ENCODE results near the gene B9D1. TPM values are rescaled to one million over a fixed set of nuclear protein-coding genes. Genes with fewer than 3 reads are reported as not detected.

Gene B9D1
- total RNA-seq, 1 donor from 2014 or later = 6.8 TPM

- ATAC-seq (ENCODE audit: poor library complexity) = no peak
- intact Hi-C loops (cut with DNase I) = no loop called here
- DNase-seq = no peak
Measured at GRCh38 chr17:19332371-19333131, 30.0 kb downstream of the B9D1 start.

DNA sequence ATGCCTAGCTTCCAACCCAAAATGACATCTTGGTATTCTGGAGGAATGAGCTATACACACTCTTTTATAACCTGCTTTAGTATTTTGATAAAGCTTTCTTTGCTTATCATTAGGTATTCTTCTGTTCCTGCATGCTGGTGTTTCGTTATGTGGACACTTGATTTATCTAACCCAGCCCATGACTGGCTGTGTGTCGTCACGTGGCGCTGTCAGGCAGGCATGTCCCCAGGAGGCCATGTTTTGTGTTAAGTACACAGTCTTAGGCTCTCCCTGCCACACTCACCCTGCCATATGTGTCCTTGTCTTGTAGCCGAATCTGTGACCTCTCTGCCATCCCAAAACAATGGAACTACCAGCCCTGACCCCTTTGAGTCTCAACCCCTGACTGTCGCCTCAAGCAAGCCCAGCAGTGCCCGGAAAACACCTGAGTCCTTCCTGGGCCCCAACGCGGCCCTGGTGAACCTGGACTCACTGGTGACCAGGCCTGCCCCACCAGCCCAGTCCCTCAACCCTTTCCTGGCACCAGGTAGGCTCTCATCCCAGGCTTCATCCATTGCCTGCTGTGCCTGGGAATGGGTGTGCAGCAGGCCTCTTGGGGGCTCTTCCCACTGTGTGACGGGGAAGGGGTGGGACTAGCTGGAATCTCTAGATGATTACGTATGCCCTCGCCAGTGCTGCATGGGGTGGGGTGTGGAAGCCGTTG, 30.8 kb downstream of the B9D1 start:
- intact Hi-C loops (cut with DNase I) = no loop called here
- ATAC-seq (ENCODE audit: poor library complexity) (no peak), DNase-seq (no peak)

GRCh38 chr17:19331134-19331533, 31.4 kb downstream of the B9D1 start:
- intact Hi-C loops (cut with DNase I) = no loop called here
- ATAC-seq (ENCODE audit: poor library complexity) = no peak
- no peak for DNase-seq

- DNase-seq (no peak), ATAC-seq (ENCODE audit: poor library complexity) (no peak)
- intact Hi-C loops (cut with DNase I) = no loop called here
Measured at GRCh38 chr17:19330271-19330670, 32.3 kb downstream of the B9D1 start.

DNA sequence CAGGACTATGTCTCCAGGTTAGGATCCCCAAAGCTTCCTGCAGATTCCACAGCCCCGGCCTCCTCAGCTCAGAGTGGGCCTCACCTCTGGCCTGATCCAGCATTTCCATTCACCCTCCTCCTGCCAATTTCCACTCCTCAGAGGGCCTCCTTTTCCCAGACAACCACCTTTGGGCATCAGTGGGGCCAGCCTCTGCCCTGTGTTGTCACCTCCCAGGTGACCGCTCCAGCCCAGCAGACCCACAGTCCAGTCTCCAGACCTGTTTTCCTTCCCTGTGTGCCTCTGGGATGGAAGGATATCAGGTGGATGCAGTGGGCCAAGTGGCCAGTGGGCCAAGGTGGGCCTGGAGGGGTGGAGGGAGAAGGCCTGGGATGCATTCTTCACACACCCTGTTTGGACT, 32.7 kb downstream of the B9D1 start:
- intact Hi-C loops (cut with DNase I) = no loop called here
- no peak for ATAC-seq (ENCODE audit: poor library complexity)

GRCh38 chr17:19329136-19329535, 33.4 kb downstream of the B9D1 start:
- ATAC-seq (ENCODE audit: poor library complexity) (no peak), DNase-seq (no peak)
- intact Hi-C loops (cut with DNase I) = no loop called here

More for the DNA sequence above, 32.7 kb downstream of the B9D1 start:
- no peak for DNase-seq

DNA sequence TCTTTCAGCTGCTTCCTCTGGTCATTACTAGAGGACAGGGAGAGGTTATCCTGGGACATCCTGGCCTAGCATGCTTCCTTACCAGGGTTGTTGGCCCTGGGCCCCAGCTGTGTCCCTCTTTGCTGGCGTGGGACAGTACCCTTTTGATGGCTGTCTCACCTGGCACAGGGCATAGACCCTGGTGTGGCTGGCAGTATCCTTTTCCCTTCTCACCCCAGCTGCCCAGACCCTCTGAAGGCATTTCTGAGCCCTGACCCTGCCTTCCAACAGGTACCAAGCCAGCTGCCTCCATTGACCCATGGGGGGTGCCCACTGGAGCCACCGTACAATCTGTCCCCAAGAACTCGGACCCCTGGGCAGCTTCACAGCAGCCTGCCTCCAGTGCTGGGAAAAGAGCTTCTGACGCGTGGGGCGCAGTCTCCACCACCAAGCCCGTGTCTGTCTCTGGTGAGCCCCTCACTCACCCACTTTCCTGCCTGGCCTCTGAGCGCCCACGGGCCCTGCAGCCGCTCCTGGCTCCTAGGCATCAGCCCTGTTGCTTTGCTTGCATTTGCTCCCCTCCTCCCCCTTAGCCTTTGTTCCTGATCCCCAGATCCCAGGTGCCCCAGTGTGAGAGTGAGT, 34.0 kb downstream of the B9D1 start:
- no peak for DNase-seq
- peak; percentile 44 for ATAC-seq (ENCODE audit: poor library complexity)
- intact Hi-C loops (cut with DNase I) = no loop called here

DNA sequence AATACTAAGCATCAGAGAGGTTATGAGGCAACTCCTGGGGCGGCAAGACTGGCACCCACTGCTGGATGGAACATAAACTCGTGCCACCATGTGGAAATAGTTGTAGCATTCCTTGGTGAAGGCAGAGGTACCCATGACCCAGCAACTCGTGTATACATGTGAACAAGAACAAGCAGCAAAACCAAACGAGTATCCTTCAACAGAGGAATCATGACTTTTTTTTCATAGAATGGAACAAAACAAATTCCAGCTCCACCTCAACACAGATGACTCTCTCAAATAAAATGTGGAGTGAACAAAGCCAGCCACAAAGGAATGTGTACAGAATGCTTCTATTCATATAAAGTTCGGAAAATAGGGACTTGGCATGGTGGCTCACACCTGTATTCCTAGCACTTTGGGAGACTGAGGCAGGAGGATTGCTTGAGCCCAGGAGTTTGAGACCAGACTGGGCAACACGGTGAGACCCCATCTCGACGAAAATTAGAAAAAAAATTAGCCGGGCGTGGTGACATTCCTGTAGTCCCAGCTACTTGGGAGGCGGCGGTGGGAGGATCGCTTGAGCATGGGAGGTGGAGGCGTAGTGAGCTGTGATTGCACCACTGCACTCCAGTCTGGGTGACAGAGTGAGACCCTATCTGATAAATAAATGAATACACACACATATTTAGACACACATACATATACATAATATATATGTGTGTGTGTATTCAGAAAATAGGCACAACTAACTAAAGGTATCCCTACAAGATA, 35.3 kb downstream of the B9D1 start:
- ATAC-seq (ENCODE audit: poor library complexity) (no peak), DNase-seq (no peak)
- intact Hi-C loops (cut with DNase I) = no loop called here

- intact Hi-C loops (cut with DNase I) = no loop called here
- ATAC-seq (ENCODE audit: poor library complexity) = no peak
Measured at GRCh38 chr17:19325542-19325941, 37.0 kb downstream of the B9D1 start.

DNA sequence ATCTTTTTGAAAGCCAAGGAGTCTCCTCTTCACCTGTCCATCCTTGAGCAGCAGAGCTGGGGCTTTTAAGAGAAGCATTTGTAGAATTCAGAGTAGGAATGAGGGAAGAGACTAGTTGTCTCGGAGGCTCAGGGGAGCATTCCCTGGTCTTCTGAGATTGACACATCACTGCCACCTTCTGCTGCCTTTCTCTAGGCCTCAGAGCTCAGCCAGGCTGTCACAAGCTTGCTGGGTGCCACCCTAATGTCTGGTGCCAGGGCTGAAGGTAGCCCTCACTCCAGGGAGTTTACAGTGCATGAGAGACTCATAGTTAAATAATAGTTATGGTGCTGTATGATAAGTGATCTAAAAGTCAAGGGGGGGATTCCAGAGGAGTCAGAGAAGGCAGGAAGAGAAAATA, 39.7 kb downstream of the B9D1 start:
- no peak for ATAC-seq (ENCODE audit: poor library complexity)
- intact Hi-C loops (cut with DNase I) = no loop called here

More at GRCh38 chr17:19325542-19325941, 37.0 kb downstream of the B9D1 start:
- no peak for DNase-seq

DNA sequence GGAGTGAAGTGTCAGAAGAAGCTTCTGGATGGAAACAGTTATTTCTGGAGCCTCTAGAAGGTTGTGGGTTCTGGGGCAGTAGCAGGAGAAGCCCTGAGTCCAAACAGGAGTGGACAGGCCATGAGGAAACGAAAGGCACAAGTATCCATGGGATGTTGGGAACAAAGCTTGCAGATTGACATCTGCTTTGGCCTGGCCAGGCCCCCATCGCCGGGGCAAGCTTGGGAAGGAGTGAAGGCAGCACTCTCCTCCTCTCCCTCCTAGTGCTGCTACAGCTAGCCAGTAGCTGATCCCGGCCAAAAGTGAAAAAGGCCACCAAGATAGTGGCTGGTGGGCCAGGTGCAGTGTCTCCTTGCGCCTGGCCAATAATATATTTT, 40.4 kb downstream of the B9D1 start:
- DNase-seq (no peak), ATAC-seq (ENCODE audit: poor library complexity) (no peak)
- intact Hi-C loops (cut with DNase I) = no loop called here

More for the DNA sequence above, 39.7 kb downstream of the B9D1 start:
- DNase-seq = no peak

- no peak for DNase-seq
- intact Hi-C loops (cut with DNase I) = no loop called here
- peak; percentile 24 for ATAC-seq (ENCODE audit: poor library complexity)
Measured at GRCh38 chr17:19321481-19322128, 40.9 kb downstream of the B9D1 start.

GRCh38 chr17:19320876-19321275, 41.6 kb downstream of the B9D1 start:
- ATAC-seq (ENCODE audit: poor library complexity) (no peak), DNase-seq (no peak)
- intact Hi-C loops (cut with DNase I) = no loop called here

GRCh38 chr17:19319771-19320505, 42.6 kb downstream of the B9D1 start:
- intact Hi-C loops (cut with DNase I) = no loop called here
- ATAC-seq (ENCODE audit: poor library complexity) (no peak), DNase-seq (no peak)

DNA sequence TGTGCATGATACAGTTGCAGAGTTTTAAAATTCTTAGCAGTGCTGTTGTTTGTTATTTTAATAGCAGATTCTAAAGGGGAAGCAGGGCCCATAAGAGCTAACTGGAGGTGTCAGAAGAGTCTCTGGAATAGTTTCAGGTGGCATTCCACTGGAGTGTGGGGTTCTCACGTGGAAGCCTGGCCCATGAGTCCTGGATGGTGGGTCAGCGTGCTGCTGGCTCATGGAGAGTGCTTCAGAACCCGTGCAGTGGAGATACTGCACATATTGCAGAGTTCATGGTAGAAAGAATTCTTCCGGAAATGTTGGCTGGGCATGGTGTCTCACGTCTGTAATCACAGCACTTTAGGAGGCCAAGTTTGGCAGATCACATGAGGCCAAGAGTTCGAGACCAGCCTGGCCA, 43.9 kb downstream of the B9D1 start:
- intact Hi-C loops (cut with DNase I) = no loop called here
- no peak for ATAC-seq (ENCODE audit: poor library complexity)
- DNase-seq = no peak

DNA sequence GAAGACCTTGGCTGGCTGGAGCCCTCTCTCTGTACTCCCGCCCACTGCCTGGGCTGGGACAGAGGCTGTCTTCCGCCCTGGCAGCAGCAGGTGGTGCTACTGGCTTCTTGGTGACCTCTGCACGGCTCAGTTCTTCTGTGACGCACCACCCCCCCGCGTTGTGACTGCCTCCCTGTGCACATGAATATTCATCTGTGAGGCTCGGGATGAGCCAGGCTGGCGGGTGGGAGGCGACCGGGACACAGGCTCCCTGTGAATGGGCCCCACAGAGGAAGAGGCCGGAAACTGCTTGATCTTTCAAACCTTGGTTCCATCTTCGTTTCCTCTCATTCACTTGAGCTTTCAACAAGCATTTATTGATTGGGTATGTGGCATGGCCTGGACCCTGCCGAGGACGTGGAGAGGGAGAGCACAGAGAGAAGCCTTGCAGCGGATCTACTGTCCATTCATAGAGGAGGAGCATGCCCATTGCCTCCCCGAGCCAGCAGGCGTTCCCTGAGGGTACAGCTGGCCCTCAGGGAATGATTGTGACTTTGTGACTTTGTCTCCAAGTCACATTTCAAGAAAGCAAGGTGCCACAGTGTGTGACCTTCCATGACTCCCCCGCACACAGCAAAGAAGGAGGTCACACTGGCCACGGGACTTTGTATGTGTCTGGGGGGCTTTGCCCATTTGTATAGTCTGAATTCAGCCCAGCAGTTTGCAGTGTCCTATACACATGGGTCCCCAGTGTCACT, 45.0 kb downstream of the B9D1 start:
- intact Hi-C loops (cut with DNase I) = no loop called here
- ATAC-seq (ENCODE audit: poor library complexity) = peak; percentile 92
- DNase-seq = peak; percentile 88

DNA sequence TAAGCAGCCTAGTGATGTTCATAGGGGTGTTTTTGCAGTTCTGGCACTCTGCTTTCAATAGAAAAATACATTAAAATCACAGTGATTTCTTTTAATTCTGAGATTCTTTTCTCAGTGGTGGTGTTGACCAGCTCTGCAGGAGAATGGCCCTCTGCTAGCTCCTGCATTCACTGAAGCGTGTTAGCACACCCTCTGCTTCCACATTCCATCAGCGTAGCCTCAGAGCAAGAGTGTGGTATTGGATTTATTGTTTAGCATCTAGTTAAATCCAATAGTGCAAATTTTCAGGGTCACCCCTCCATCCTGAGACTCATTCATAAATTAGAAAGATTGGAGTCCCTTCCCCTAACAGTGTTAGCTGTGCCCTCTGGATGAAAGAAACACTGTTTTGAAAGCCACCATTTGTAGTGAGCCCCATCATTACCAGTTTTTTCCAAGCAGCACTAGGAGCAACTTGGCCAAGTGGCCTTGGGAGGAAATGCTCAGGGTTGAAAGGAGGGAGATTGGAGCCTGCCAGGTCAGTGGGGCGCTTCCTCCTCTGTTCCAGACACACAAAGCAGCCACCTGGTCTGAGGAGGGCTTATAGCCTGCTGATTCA, 45.7 kb downstream of the B9D1 start:
- DNase-seq (no peak), ATAC-seq (ENCODE audit: poor library complexity) (no peak)
- intact Hi-C loops (cut with DNase I) = no loop called here
